K562 (cell line): ENCODE measurements around the gene MYOG. TPM values are rescaled to one million over a fixed set of nuclear protein-coding genes. Genes with fewer than 3 reads are reported as not detected.
A peak's percentile ranks its signal among the peaks of the same experiment; 100 is the strongest.

ENCODE experiments used
- ATAC-seq: fragments of 200-7000 bp; cut with Tn5 transposase; 3 replicates; pipeline ENCODE4 v1.9.1; 2020; ENCODE audit warnings: moderate library complexity
- BruUV-seq: library from RNA; stranded (reverse); fragments of 400-500 nt; replicated peaks from 2 replicates; lab custom pipeline; 2021; lab: Mats Ljungman, UMichigan
- CTCF ChIA-PET: fragments of 300-600 bp; formaldehyde crosslinking; extraction: SDS; loops from one replicate; lab custom pipeline; 2021; ENCODE audit warnings: low intra/inter-chr PET ratio; lab: Yijun Ruan, JAX
- POLR2A ChIA-PET: fragments of 300-600, 350-650 bp; sonication (Branson Sonifier 250); formaldehyde crosslinking; extraction: SDS; loops from one replicate; lab custom pipeline; 2021; ENCODE audit warnings: antibody characterized with exemption, inconsistent platforms; lab: Yijun Ruan, JAX
- DNase-seq, 4 experiments: peaks; one replicate each; pipeline versions ENCODE4 v3.0.0 to v3.0.0-alpha.2; 2011 to 2018; ENCODE audit warnings: low spot score in 3 of 4, mixed read lengths in 3 of 4; ENCODE audit errors: extremely low read depth in 1 of 4
- FAIRE-seq: peaks from 2 replicates; lab custom pipeline; 2011; peaks lifted over from hg19 to GRCh38; lab: Jason Lieb, UNC
- H2AFZ ChIP-seq: 2 replicates; pipeline ENCODE4 v1.6.0; 2011; ENCODE audit warnings: low read depth, low read length, control low read depth, inconsistent platforms
- H3K27ac ChIP-seq: fragments of 200-600 bp; 3 replicates; pipeline ENCODE4 v1.8.0; 2011; ENCODE audit warnings: low read depth, mild to moderate bottlenecking, control low read depth, inconsistent platforms, low read length, moderate library complexity, mixed read lengths; ENCODE audit errors: extremely low read depth
- H3K27me3 ChIP-seq, 2 experiments: fragments of 300-600 bp in 1 of 2; 2 replicates in 1 of 2; 3 replicates in 1 of 2; pipeline versions ENCODE4 v1.6.0 to v1.8.0; 2011; ENCODE audit warnings: inconsistent platforms in 2 of 2, low read length in 2 of 2, mild to moderate bottlenecking in 1 of 2, mixed read lengths in 1 of 2, moderate library complexity in 1 of 2; ENCODE audit not compliant: control insufficient read depth in 2 of 2, insufficient read depth in 2 of 2
- H3K36me3 ChIP-seq: fragments of 300-600 bp; 3 replicates; pipeline ENCODE4 v1.8.0; 2011; ENCODE audit warnings: mild to moderate bottlenecking, low read length, inconsistent platforms; ENCODE audit not compliant: control insufficient read depth, insufficient read depth
- H3K4me1 ChIP-seq, 2 experiments: fragments of 200-600 bp in 1 of 2; replicated peaks in 1 of 2; 2 replicates in 1 of 2; 3 replicates in 1 of 2; pipeline versions ENCODE4 v1.5.1 to v1.8.0; 2011; ENCODE audit warnings: inconsistent platforms in 2 of 2, low read length in 2 of 2, mild to moderate bottlenecking in 1 of 2, mixed read lengths in 1 of 2, moderate library complexity in 1 of 2; ENCODE audit not compliant: control insufficient read depth in 2 of 2, insufficient read depth in 2 of 2
- H3K4me2 ChIP-seq: 2 replicates; pipeline ENCODE4 v1.6.1; 2011; ENCODE audit warnings: low read length, control low read depth, inconsistent platforms, mixed read lengths; ENCODE audit not compliant: insufficient read depth
- H3K4me3 ChIP-seq: fragments of 200-600 bp; sonication (generic), shearing (Covaris generic); 2 replicates; pipeline ENCODE4 v1.5.1; 2016; ENCODE audit warnings: control low read depth, inconsistent platforms
- H3K79me2 ChIP-seq: fragments of 200-600 bp; 3 replicates; pipeline ENCODE4 v1.8.0; 2011; ENCODE audit warnings: low read length, inconsistent platforms; ENCODE audit not compliant: control insufficient read depth, insufficient read depth
- H3K9ac ChIP-seq, 2 experiments: 2 replicates each; pipeline versions ENCODE4 v1.6.0 to v1.6.1; 2011; ENCODE audit warnings: low read depth in 2 of 2, low read length in 2 of 2, control low read depth in 1 of 2, inconsistent platforms in 1 of 2, mild to moderate bottlenecking in 1 of 2, mixed read lengths in 1 of 2; ENCODE audit not compliant: insufficient read depth in 1 of 2
- H3K9me1 ChIP-seq: one replicate; pipeline ENCODE4 v1.6.0; 2011; ENCODE audit warnings: inconsistent platforms, mild to moderate bottlenecking, low read length, moderate library complexity; ENCODE audit not compliant: control insufficient read depth, insufficient read depth
- H3K9me3 ChIP-seq: replicated peaks from 2 replicates; pipeline ENCODE4 v1.5.1; 2011; ENCODE audit warnings: low read depth, low read length, inconsistent platforms; ENCODE audit not compliant: control insufficient read depth, insufficient read depth
- H4K20me1 ChIP-seq: replicated peaks from 2 replicates; pipeline ENCODE4 v1.6.1; 2011; ENCODE audit warnings: low read length, inconsistent platforms, mixed read lengths; ENCODE audit not compliant: control insufficient read depth, insufficient read depth
- BCL6 ChIP-seq: fragments of 250-450 bp; sonication (Bioruptor Pico); IDR thresholded peaks from 2 replicates; pipeline ENCODE4 v1.4.0; 2020
- GATA2 ChIP-seq: sonication (generic); formaldehyde crosslinking; IDR thresholded peaks from 2 replicates; pipeline ENCODE4 v1.4.0; 2020; ENCODE audit warnings: mild to moderate bottlenecking, missing genetic modification reagents
- NELFE ChIP-seq: IDR thresholded peaks from 2 replicates; pipeline ENCODE4 v1.6.1; 2011; ENCODE audit warnings: mild to moderate bottlenecking; ENCODE audit not compliant: insufficient read depth, insufficient read length
- RAD21 ChIP-seq, 2 experiments: fragments of 250-450 bp in 1 of 2; fragments of 450-650 bp in 1 of 2; sonication (Bioruptor Pico) in 1 of 2; formaldehyde crosslinking in 1 of 2; IDR thresholded peaks in 1 of 2; conservative IDR thresholded peaks in 1 of 2; 2 replicates each; pipeline versions ENCODE4 v1.4.0 to v1.8.0; 2020 to 2022; ENCODE audit warnings: mild to moderate bottlenecking in 2 of 2, moderate library complexity in 1 of 2
- SMC3 ChIP-seq: conservative IDR thresholded peaks from 2 replicates; pipeline ENCODE4 v1.6.1; 2011; ENCODE audit warnings: low read depth, low read length, improper control_type of control experiment; ENCODE audit not compliant: insufficient read depth
- ZNF717 ChIP-seq: fragments of 250-450 bp; sonication (Bioruptor Pico); IDR thresholded peaks from 2 replicates; pipeline ENCODE4 v1.5.0; 2021
- WGBS: fragments of 100-300 bp; shearing (Covaris generic); methylation state at CpG from one replicate; pipeline ENCODE4 v1.1.6; 2016; ENCODE audit warnings: low coverage, mixed read lengths; ENCODE audit not compliant: insufficient coverage; ENCODE audit errors: missing lambda C conversion rate; 5-methylcytosine and 5-hydroxymethylcytosine counted together
- in situ Hi-C: fragments of 300-500 bp; cut with MboI; formaldehyde crosslinking; loops from 4 replicates; pipeline ENCODE4 v1.15.0; 2018; ENCODE audit warnings: inconsistent platforms, mixed read lengths
- intact Hi-C: fragments of 100-400 bp; cut with micrococcal nuclease; formaldehyde crosslinking; loops from 2 replicates; pipeline ENCODE4 v1.14.2; 2022
- polyA plus RNA-seq, 8 experiments: library from polyadenylated mRNA; depleted of rRNA in 4 of 8; stranded (reverse) in 5 of 8; unstranded in 3 of 8; fragments of >200 nt; fragmentation: Nextera tagmentation in 2 of 8; fragmentation: Illumina TruSeq in 1 of 8; extraction: Ambion mirVana in 2 of 8; extraction: Trizol in 1 of 8; gene quantifications; 2 replicates each; pipeline versions ENCODE4 v1.2.1 to v1.2.3, GENCODE V29; 2011 to 2014; ENCODE audit warnings: inconsistent platforms in 1 of 8, missing spikeins in 1 of 8
- total RNA-seq, 7 experiments: library from RNA; depleted of rRNA in 6 of 7; stranded (reverse); fragments of >200 nt in 6 of 7; fragmentation: Illumina TruSeq in 2 of 7; extraction: Trizol in 2 of 7; gene quantifications; 2 replicates each; pipeline versions ENCODE4 v1.2.1 to v1.2.3, GENCODE V29; 2011 to 2021; ENCODE audit warnings: low replicate concordance in 1 of 7
- TF ChIP-seq, protein P1 (sequence below): fragments of 250-450 bp; sonication (Bioruptor Pico); IDR thresholded peaks from 2 replicates; pipeline ENCODE4 v1.4.0; 2020
- TF ChIP-seq, protein P2 (sequence below), 2 experiments: fragments of 450-650 bp in 1 of 2; sonication (generic) in 1 of 2; formaldehyde crosslinking in 1 of 2; IDR thresholded peaks in 1 of 2; conservative IDR thresholded peaks in 1 of 2; 2 replicates each; pipeline versions ENCODE4 v1.6.1 to v1.8.1; 2016 to 2023; ENCODE audit warnings: mild to moderate bottlenecking in 2 of 2, moderate library complexity in 2 of 2, inconsistent platforms in 1 of 2, missing genetic modification reagents in 1 of 2
- TF ChIP-seq, protein P3 (sequence below): sonication (generic); formaldehyde crosslinking; IDR thresholded peaks from 2 replicates; pipeline ENCODE4 v1.9.0; 2022; ENCODE audit warnings: mild to moderate bottlenecking, missing genetic modification reagents
- TF ChIP-seq, protein P4 (sequence below): sonication (generic); formaldehyde crosslinking; IDR thresholded peaks from 2 replicates; pipeline ENCODE4 v1.8.0; 2022; ENCODE audit warnings: mild to moderate bottlenecking, missing genetic modification reagents

Gene MYOG
- total and polyA plus RNA-seq, 9 of the 15 experiments (the other 6 are each of a cell fraction or from before 2014, with no cell fraction given) = not detected

DNA sequence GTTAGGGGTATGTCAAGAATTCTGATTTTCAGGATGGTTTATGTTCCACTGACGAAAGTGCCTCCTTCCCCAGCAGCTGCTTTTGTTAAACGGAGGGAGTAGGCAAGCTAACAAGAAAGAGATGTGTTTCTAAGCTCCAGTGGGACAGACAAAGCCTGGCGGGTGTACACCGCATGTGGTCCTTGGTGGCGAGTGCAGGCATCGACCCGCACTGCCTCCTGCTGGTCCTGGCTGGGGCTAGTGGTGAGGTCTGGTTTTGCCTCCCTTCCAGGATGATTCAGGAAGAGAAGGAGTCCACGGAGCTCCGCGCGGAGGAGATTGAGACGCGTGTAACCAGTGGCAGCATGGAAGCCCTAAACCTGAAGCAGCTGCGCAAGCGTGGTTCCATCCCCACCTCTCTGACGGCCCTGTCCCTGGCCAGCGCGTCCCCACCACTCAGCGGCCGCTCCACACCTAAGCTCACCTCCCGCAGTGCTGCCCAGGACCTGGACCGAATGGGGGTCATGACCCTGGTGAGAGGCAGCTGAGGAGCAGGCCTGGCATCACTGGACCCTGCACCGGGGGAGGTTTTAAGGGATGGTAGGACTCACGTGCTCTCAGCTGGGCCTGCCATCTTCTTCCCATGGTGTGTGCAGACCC, 30.5 kb downstream of the MYOG start:
- no TSS peak for BruUV-seq
- H4K20me1 ChIP-seq = peaks cover 11% of the 10 kb centered on the region; the same call in 1 of the 2 replicates
- CTCF ChIA-PET = no interaction called here
- peak; percentile 92 for ATAC-seq
- WGBS = 9% methylated on average over 24 of the region's 24 CpGs
- no peaks in the 10 kb centered on the region for H3K79me2 ChIP-seq
- no peak overlapping the region for H3K4me2 ChIP-seq
- peaks cover 56 to 91% of the 10 kb centered on the region in 2 experiments for H3K27me3 ChIP-seq
- intact Hi-C loops (no loop called here), in situ Hi-C loops (no loop called here)
- peaks cover 0 to 9% of the 10 kb centered on the region in 2 experiments; a peak in 2 of 5 replicates for H3K4me1 ChIP-seq
- H3K4me3 ChIP-seq = no peak overlapping the region
- H3K36me3 ChIP-seq = no peaks in the 10 kb centered on the region
- POLR2A ChIA-PET = interaction anchor here (0.5 to 1.2 kb wide), 10 partner anchors 15 to 801 kb away, joined by 3 to 7 read pairs (median 3); no protein-coding TSS in a partner anchor
- H3K9me3 ChIP-seq = no peaks in the 10 kb centered on the region
- no peak overlapping the region for H2AFZ ChIP-seq
- FAIRE-seq = peak; percentile 77
- H3K27ac ChIP-seq = no peak overlapping the region
- no peak overlapping the region; a peak in 1 of 4 replicates for H3K9ac ChIP-seq
- peak; percentile 55 to 74 (median 63) for DNase-seq
- H3K9me1 ChIP-seq = no peaks in the 10 kb centered on the region
- TF ChIP-seq NELFE (no peak), RAD21 (CRISPR knock-in tag; conservative IDR thresholded peaks at IDR 0.05 in 1 of 2, IDR thresholded peaks at IDR 0.05 in 1 of 2) (0 out of 4 replicates have a peak, but pooled peaks of 1 of the 2 experiments have one; percentile 6), ZNF717 (no peak), GATA2 (CRISPR knock-in tag) (no peak), SMC3 (peak; percentile 14; the same call in 1 of the 2 replicates), BCL6 (no peak)
- TF ChIP-seq, protein P1, sequence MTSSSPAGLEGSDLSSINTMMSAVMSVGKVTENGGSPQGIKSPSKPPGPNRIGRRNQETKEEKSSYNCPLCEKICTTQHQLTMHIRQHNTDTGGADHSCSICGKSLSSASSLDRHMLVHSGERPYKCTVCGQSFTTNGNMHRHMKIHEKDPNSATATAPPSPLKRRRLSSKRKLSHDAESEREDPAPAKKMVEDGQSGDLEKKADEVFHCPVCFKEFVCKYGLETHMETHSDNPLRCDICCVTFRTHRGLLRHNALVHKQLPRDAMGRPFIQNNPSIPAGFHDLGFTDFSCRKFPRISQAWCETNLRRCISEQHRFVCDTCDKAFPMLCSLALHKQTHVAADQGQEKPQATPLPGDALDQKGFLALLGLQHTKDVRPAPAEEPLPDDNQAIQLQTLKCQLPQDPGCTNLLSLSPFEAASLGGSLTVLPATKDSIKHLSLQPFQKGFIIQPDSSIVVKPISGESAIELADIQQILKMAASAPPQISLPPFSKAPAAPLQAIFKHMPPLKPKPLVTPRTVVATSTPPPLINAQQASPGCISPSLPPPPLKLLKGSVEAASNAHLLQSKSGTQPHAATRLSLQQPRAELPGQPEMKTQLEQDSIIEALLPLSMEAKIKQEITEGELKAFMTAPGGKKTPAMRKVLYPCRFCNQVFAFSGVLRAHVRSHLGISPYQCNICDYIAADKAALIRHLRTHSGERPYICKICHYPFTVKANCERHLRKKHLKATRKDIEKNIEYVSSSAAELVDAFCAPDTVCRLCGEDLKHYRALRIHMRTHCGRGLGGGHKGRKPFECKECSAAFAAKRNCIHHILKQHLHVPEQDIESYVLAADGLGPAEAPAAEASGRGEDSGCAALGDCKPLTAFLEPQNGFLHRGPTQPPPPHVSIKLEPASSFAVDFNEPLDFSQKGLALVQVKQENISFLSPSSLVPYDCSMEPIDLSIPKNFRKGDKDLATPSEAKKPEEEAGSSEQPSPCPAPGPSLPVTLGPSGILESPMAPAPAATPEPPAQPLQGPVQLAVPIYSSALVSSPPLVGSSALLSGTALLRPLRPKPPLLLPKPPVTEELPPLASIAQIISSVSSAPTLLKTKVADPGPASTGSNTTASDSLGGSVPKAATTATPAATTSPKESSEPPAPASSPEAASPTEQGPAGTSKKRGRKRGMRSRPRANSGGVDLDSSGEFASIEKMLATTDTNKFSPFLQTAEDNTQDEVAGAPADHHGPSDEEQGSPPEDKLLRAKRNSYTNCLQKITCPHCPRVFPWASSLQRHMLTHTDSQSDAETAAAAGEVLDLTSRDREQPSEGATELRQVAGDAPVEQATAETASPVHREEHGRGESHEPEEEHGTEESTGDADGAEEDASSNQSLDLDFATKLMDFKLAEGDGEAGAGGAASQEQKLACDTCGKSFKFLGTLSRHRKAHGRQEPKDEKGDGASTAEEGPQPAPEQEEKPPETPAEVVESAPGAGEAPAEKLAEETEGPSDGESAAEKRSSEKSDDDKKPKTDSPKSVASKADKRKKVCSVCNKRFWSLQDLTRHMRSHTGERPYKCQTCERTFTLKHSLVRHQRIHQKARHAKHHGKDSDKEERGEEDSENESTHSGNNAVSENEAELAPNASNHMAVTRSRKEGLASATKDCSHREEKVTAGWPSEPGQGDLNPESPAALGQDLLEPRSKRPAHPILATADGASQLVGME (CRISPR knock-in tag) = no peak
- TF ChIP-seq, protein P2, sequence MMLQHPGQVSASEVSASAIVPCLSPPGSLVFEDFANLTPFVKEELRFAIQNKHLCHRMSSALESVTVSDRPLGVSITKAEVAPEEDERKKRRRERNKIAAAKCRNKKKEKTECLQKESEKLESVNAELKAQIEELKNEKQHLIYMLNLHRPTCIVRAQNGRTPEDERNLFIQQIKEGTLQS (IDR thresholded peaks at IDR 0.05) = no peak
- TF ChIP-seq, protein P2 (CRISPR knock-in tag; conservative IDR thresholded peaks at IDR 0.05) = no peak
- TF ChIP-seq, protein P3, sequence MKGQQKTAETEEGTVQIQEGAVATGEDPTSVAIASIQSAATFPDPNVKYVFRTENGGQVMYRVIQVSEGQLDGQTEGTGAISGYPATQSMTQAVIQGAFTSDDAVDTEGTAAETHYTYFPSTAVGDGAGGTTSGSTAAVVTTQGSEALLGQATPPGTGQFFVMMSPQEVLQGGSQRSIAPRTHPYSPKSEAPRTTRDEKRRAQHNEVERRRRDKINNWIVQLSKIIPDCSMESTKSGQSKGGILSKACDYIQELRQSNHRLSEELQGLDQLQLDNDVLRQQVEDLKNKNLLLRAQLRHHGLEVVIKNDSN (CRISPR knock-in tag) = 0 out of 2 replicates have a peak, but pooled peaks have one; percentile 15
- TF ChIP-seq, protein P4, sequence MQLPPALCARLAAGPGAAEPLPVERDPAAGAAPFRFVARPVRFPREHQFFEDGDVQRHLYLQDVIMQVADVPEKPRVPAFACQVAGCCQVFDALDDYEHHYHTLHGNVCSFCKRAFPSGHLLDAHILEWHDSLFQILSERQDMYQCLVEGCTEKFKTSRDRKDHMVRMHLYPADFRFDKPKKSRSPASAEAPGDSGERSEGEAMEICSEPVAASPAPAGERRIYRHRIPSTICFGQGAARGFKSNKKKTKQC = 0 out of 2 replicates have a peak, but pooled peaks have one; percentile 41
